HCT116 (cell line): ENCODE data around the gene KRTCAP2. TPM values are rescaled to one million over a fixed set of nuclear protein-coding genes. Genes with fewer than 3 reads are reported as not detected.

Source experiments
- ATAC-seq: fragments of 200-7000 bp; cut with Tn5 transposase; 2 replicates; pipeline ENCODE4 v1.9.1; 2020; ENCODE audit warnings: mild to moderate bottlenecking, moderate library complexity
- BruUV-seq: library from RNA; stranded (reverse); fragments of 400-500 nt; replicated peaks from 2 replicates; lab custom pipeline; 2021; lab: Mats Ljungman, UMichigan
- CTCF ChIA-PET: fragments of 300-600 bp; sonication (Branson Sonifier 250); formaldehyde crosslinking; loops from one replicate; lab custom pipeline; 2021; ENCODE audit warnings: antibody characterized with exemption; lab: Charles Lee
- POLR2A ChIA-PET: fragments of 300-600, 350-600 bp; sonication (Branson Sonifier 250); formaldehyde crosslinking; loops from one replicate; lab custom pipeline; 2021; ENCODE audit warnings: antibody characterized with exemption; lab: Charles Lee
- RAD21 ChIA-PET, 2 experiments: fragments of 300-600 bp; sonication (Branson Sonifier 250); formaldehyde crosslinking; loops; one replicate each; lab custom pipeline; 2023; ENCODE audit warnings: low total read pairs in 2 of 2; ENCODE audit not compliant: uncharacterized antibody in 2 of 2, unreplicated experiment in 2 of 2, low non-redundant PET in 1 of 2; lab: Charles Lee
- DNase-seq: peaks from one replicate; pipeline ENCODE4 v3.0.0-alpha.2; 2010; ENCODE audit warnings: low read depth, low spot score
- H2AFZ ChIP-seq: fragments of 200-600 bp; shearing (Covaris generic), sonication (generic); 2 replicates; pipeline ENCODE4 v1.6.1; 2017; ENCODE audit warnings: low read depth, mixed run types, mixed read lengths, antibody characterized with exemption, low read length; ENCODE audit not compliant: poor library complexity, severe bottlenecking
- H3K27ac ChIP-seq: 2 replicates; pipeline ENCODE4 v1.5.1; 2012; ENCODE audit warnings: low read depth, low read length
- H3K27me3 ChIP-seq: fragments of 200-600 bp; sonication (generic); 2 replicates; pipeline ENCODE4 v1.6.1; 2016; ENCODE audit warnings: mixed run types, low read length, mixed read lengths; ENCODE audit not compliant: insufficient read depth
- H3K36me3 ChIP-seq, 2 experiments: fragments of 200-500 bp in 1 of 2; fragments of 200-600 bp in 1 of 2; sonication (Bioruptor generic) in 1 of 2; sonication (generic) in 1 of 2; 2 replicates each; pipeline versions ENCODE4 v1.5.1 to v1.6.1; 2014 to 2016; ENCODE audit warnings: low read length in 2 of 2, inconsistent platforms in 1 of 2, mixed read lengths in 1 of 2, mixed run types in 1 of 2; ENCODE audit not compliant: insufficient read depth in 2 of 2, control insufficient read depth in 1 of 2
- H3K4me1 ChIP-seq, 2 experiments: fragments of 200-600 bp in 1 of 2; sonication (generic) in 1 of 2; 2 replicates each; pipeline versions ENCODE4 v1.5.1 to v1.6.1; 2012 to 2017; ENCODE audit warnings: low read length in 2 of 2, inconsistent platforms in 1 of 2, mild to moderate bottlenecking in 1 of 2, mixed read lengths in 1 of 2, mixed run types in 1 of 2, moderate library complexity in 1 of 2; ENCODE audit not compliant: insufficient read depth in 2 of 2, control insufficient read depth in 1 of 2
- H3K4me2 ChIP-seq: fragments of 200-600 bp; sonication (generic); 2 replicates; pipeline ENCODE4 v1.6.1; 2017; ENCODE audit warnings: mixed run types, low read length, mixed read lengths
- H3K4me3 ChIP-seq, 2 experiments: fragments of 200-600 bp in 1 of 2; sonication (generic) in 1 of 2; replicated peaks in 1 of 2; 2 replicates each; pipeline ENCODE4 v1.5.1; 2011 to 2016; ENCODE audit warnings: low read length in 2 of 2, control low read depth in 1 of 2, low read depth in 1 of 2, mild to moderate bottlenecking in 1 of 2, mixed read lengths in 1 of 2, mixed run types in 1 of 2
- H3K79me2 ChIP-seq: fragments of 200-600 bp; sonication (generic); 2 replicates; pipeline ENCODE4 v1.6.1; 2017; ENCODE audit warnings: mild to moderate bottlenecking, mixed run types, low read length, moderate library complexity, mixed read lengths; ENCODE audit not compliant: insufficient read depth
- H3K9ac ChIP-seq: fragments of 200-600 bp; sonication (generic); 2 replicates; pipeline ENCODE4 v1.6.1; 2016; ENCODE audit warnings: low read length, mixed read lengths
- H3K9me2 ChIP-seq: fragments of 200-600 bp; sonication (generic), shearing (Covaris generic); 2 replicates; pipeline ENCODE4 v1.6.1; 2017; ENCODE audit warnings: mixed run types, mild to moderate bottlenecking, moderate library complexity; ENCODE audit not compliant: insufficient read depth
- H3K9me3 ChIP-seq, 2 experiments: fragments of 200-500 bp in 1 of 2; fragments of 200-600 bp in 1 of 2; sonication (Bioruptor generic) in 1 of 2; sonication (generic) in 1 of 2; 2 replicates each; pipeline ENCODE4 v1.6.1; 2014 to 2017; ENCODE audit warnings: low read length in 2 of 2, mixed read lengths in 2 of 2, inconsistent platforms in 1 of 2, low read depth in 1 of 2, mild to moderate bottlenecking in 1 of 2, mixed run types in 1 of 2, moderate library complexity in 1 of 2; ENCODE audit not compliant: control insufficient read depth in 1 of 2, insufficient read depth in 1 of 2
- H4K20me1 ChIP-seq: fragments of 200-600 bp; sonication (generic), shearing (Covaris generic); 2 replicates; pipeline ENCODE4 v1.6.1; 2017; ENCODE audit warnings: mixed run types, mild to moderate bottlenecking, moderate library complexity; ENCODE audit not compliant: insufficient read depth
- CEBPB ChIP-seq: IDR thresholded peaks from 2 replicates; pipeline ENCODE4 v1.6.1; 2012; ENCODE audit warnings: low read depth
- ELF1 ChIP-seq: IDR thresholded peaks from 2 replicates; pipeline ENCODE4 v1.6.1; 2012; ENCODE audit warnings: low read depth, borderline replicate concordance
- EZH2 ChIP-seq: fragments of 200-600 bp; sonication (generic); IDR thresholded peaks from 2 replicates; pipeline ENCODE4 v1.6.1; 2017; ENCODE audit warnings: antibody characterized with exemption, mixed run types
- EZH2phosphoT487 ChIP-seq: fragments of 200-600 bp; IDR thresholded peaks from 2 replicates; pipeline ENCODE4 v1.6.1; 2018; ENCODE audit warnings: antibody characterized with exemption, borderline replicate concordance
- POLR2AphosphoS5 ChIP-seq: IDR thresholded peaks from 2 replicates; pipeline ENCODE4 v1.6.1; 2011; ENCODE audit warnings: mild to moderate bottlenecking, low read depth, low read length, moderate library complexity
- SRF ChIP-seq: IDR thresholded peaks from 2 replicates; pipeline ENCODE4 v1.6.1; 2012; ENCODE audit warnings: low read depth
- YY1 ChIP-seq: IDR thresholded peaks from 2 replicates; pipeline ENCODE4 v1.6.1; 2011; ENCODE audit warnings: low read length, low read depth, moderate library complexity, mild to moderate bottlenecking; ENCODE audit not compliant: insufficient replicate concordance; ENCODE audit errors: extremely low read depth
- ZBTB33 ChIP-seq: IDR thresholded peaks from 2 replicates; pipeline ENCODE4 v1.6.1; 2011; ENCODE audit warnings: mild to moderate bottlenecking, low read length, moderate library complexity; ENCODE audit not compliant: insufficient replicate concordance; ENCODE audit errors: extremely low read depth
- ZFX ChIP-seq: fragments of 450-650 bp; IDR thresholded peaks from 2 replicates; pipeline ENCODE4 v1.6.1; 2017
- ZNF274 ChIP-seq: fragments of 200-500 bp; sonication (Bioruptor generic); IDR thresholded peaks from 2 replicates; pipeline ENCODE4 v1.6.1; 2014; ENCODE audit warnings: mild to moderate bottlenecking, low read depth, low read length, inconsistent platforms
- intact Hi-C: fragments of 100-400 bp; cut with micrococcal nuclease; formaldehyde crosslinking; loops from 2 replicates; pipeline ENCODE4 v1.10.0; 2022
- total RNA-seq: library from RNA; stranded (reverse); gene quantifications from one replicate; pipeline ENCODE4 v1.2.1, GENCODE V29; 2021; ENCODE audit not compliant: unreplicated experiment

KRTCAP2 gene
- total RNA-seq, 1 experiment from 2014 or later = 143 TPM

- H2AFZ ChIP-seq = no peak overlapping the region
- H3K27ac ChIP-seq = no peak overlapping the region
- peaks cover 6% of the 10 kb centered on the region; the same call in 1 of the 2 replicates for H3K27me3 ChIP-seq
- ChIA-PET RAD21 (no interaction called here), POLR2A (interaction anchor here (1.1 kb wide), 1 partner anchor 31 kb away, joined by 3 read pairs; no protein-coding TSS in a partner anchor)
- no peaks in the 10 kb centered on the region for H3K9me2 ChIP-seq
- peaks cover 19 to 30% of the 10 kb centered on the region in 2 experiments for H3K4me1 ChIP-seq
- no peaks in the 10 kb centered on the region for H4K20me1 ChIP-seq
- no peaks in the 10 kb centered on the region for H3K36me3 ChIP-seq
- BruUV-seq = no TSS peak
- no peak for TF ChIP-seq POLR2AphosphoS5
- no peak for TF ChIP-seq SRF
- no peak for TF ChIP-seq ZBTB33
- no peak for TF ChIP-seq ELF1
- no peak for TF ChIP-seq CEBPB
- no peak for TF ChIP-seq YY1
- TF ChIP-seq ZNF274 = no peak
- TF ChIP-seq, all 23 proteins: peak for 0
- DNase-seq (no peak), ATAC-seq (no peak)
- Histone ChIP-seq H3K79me2 (no peaks in the 10 kb centered on the region), H3K4me2 (no peak overlapping the region), H3K9ac (no peak overlapping the region), H3K4me3 (no peak overlapping the region), H3K9me3 (no peaks in the 10 kb centered on the region)
- CTCF ChIA-PET = interaction anchor here (1.1 to 2.1 kb wide), 2 partner anchors 37 to 45 kb away, joined by 3 to 8 read pairs; no protein-coding TSS in a partner anchor
- intact Hi-C loops = no loop called here
Observed at GRCh38 chr1:155122308-155122707, 50.8 kb downstream of the KRTCAP2 start.

- Histone ChIP-seq H4K20me1 (no peaks in the 10 kb centered on the region), H3K9me2 (no peaks in the 10 kb centered on the region), H3K4me3 (no peak overlapping the region), H3K9ac (no peak overlapping the region), H3K79me2 (no peaks in the 10 kb centered on the region), H2AFZ (no peak overlapping the region), H3K27ac (no peak overlapping the region), H3K4me2 (no peak overlapping the region), H3K27me3 (peaks cover 6% of the 10 kb centered on the region; the same call in 1 of the 2 replicates), H3K9me3 (no peaks in the 10 kb centered on the region), H3K36me3 (no peaks in the 10 kb centered on the region), H3K4me1 (peaks cover 10 to 19% of the 10 kb centered on the region in 2 experiments)
- DNase-seq = no peak
- intact Hi-C loops = no loop called here
- TF ChIP-seq ZFX (no peak), EZH2phosphoT487 (no peak), ZNF274 (no peak), EZH2 (no peak), YY1 (no peak), SRF (no peak)
- no peak for ATAC-seq
- ChIA-PET POLR2A (no interaction called here), RAD21 (no interaction called here), CTCF (interaction anchor here (1.2 to 2.1 kb wide), 2 partner anchors 30 to 46 kb away, joined by 4 to 8 read pairs; no protein-coding TSS in a partner anchor)
- BruUV-seq = no TSS peak
Observed at GRCh38 chr1:155121249-155121648, 51.9 kb downstream of the KRTCAP2 start.
